Spleen (tissue), 11 donors: ENCODE measurements around the gene AHSA1. TPM values are rescaled to one million over a fixed set of nuclear protein-coding genes. Genes with fewer than 3 reads are reported as not detected.

Experiments
- DNase-seq: peaks from one replicate; pipeline ENCODE4 v3.0.0-alpha.2; 2020
- H3K27ac ChIP-seq, 8 donors: fragments of 200-600 bp; sonication (generic) in 7 of 8; 1 replicate in 4 of 8; 2 replicates in 4 of 8; pipeline versions ENCODE4 v1.5.0 to v1.8.0; 2016 to 2021; ENCODE audit warnings: inconsistent platforms in 4 of 8, mild to moderate bottlenecking in 4 of 8, moderate library complexity in 1 of 8
- H3K27me3 ChIP-seq, 7 donors: fragments of 200-600 bp; sonication (generic) in 6 of 7; replicated peaks in 1 of 7; 1 replicate in 4 of 7; 2 replicates in 3 of 7; pipeline versions ENCODE4 v1.5.0 to v1.8.0; 2016 to 2021; ENCODE audit warnings: inconsistent platforms in 3 of 7, mild to moderate bottlenecking in 1 of 7
- H3K36me3 ChIP-seq, 6 donors: fragments of 200-600 bp; sonication (generic) in 5 of 6; 1 replicate in 4 of 6; 2 replicates in 2 of 6; pipeline versions ENCODE4 v1.5.0 to v1.8.0; 2016 to 2021; ENCODE audit warnings: inconsistent platforms in 2 of 6
- H3K4me1 ChIP-seq, 6 donors: fragments of 200-600 bp; sonication (generic) in 5 of 6; 1 replicate in 3 of 6; 2 replicates in 3 of 6; pipeline versions ENCODE4 v1.5.0 to v1.8.0; 2016 to 2021; ENCODE audit warnings: inconsistent platforms in 3 of 6
- H3K4me3 ChIP-seq, 8 donors: fragments of 200-600 bp; sonication (generic) in 7 of 8; 1 replicate in 4 of 8; 2 replicates in 4 of 8; pipeline versions ENCODE4 v1.5.0 to v1.8.0; 2016 to 2021; ENCODE audit warnings: inconsistent platforms in 4 of 8, mild to moderate bottlenecking in 4 of 8, moderate library complexity in 2 of 8
- H3K9me3 ChIP-seq, 8 donors: fragments of 200-600 bp; sonication (generic) in 7 of 8; 1 replicate in 4 of 8; 2 replicates in 4 of 8; pipeline versions ENCODE4 v1.5.0 to v1.8.0; 2016 to 2021; ENCODE audit warnings: inconsistent platforms in 4 of 8
- CTCF ChIP-seq, 11 experiments: fragments of 200-600 bp in 7 of 11; fragments of 450-650 bp in 4 of 11; sonication (generic) in 4 of 11; IDR thresholded peaks in 8 of 11; conservative IDR thresholded peaks in 3 of 11; 1 replicate in 7 of 11; 2 replicates in 4 of 11; pipeline versions ENCODE4 v1.4.0 to v1.8.0; 2016 to 2021; ENCODE audit warnings: antibody characterized with exemption in 11 of 11, inconsistent platforms in 4 of 11, mild to moderate bottlenecking in 1 of 11
- POLR2A ChIP-seq, 3 donors: fragments of 450-650 bp; IDR thresholded peaks; one replicate each; pipeline ENCODE4 v1.5.1; 2017; ENCODE audit warnings: antibody characterized with exemption in 3 of 3, mild to moderate bottlenecking in 1 of 3
- POLR2AphosphoS5 ChIP-seq, 3 donors: sonication (generic); formaldehyde crosslinking; IDR thresholded peaks; one replicate each; pipeline ENCODE4 v1.5.1; 2017; ENCODE audit warnings: antibody characterized with exemption in 3 of 3
- WGBS, 5 donors: extraction: QIAGEN DNeasy Blood & Tissue Kit in 3 of 5; methylation state at CpG; one replicate each; pipeline versions ENCODE4 v1.1.5 to v1.1.7; 2013 to 2018; 5-methylcytosine and 5-hydroxymethylcytosine counted together
- intact Hi-C: fragments of 100-400 bp; cut with DNase I; formaldehyde crosslinking; loops from one replicate; pipeline ENCODE4 v1.15.0; 2023; ENCODE audit warnings: low total_unique reads
- polyA plus RNA-seq, 3 donors: library from polyadenylated mRNA; stranded (reverse); fragments of 200-250 nt; gene quantifications; one replicate each; pipeline ENCODE4 v1.2.1, GENCODE V29; 2013
- total RNA-seq, 7 donors: library from RNA; depleted of rRNA in 3 of 7; stranded (reverse); fragments of >200 nt in 3 of 7; fragmentation: NEBNext Ultra II Directional in 4 of 7; extraction: Animal tissue kit (Norgen Biotek cat#: 25700) in 4 of 7; gene quantifications; one replicate each; pipeline versions ENCODE4 v1.1.0 to v1.2.1, GENCODE V29; 2016 to 2021
- donor health status: healthy with polysubstance abuse.
- donor health status: DM: no; HTN: no; CAD: no; lungs with moderate emphysema.
- donor health status: DM: no; HTN: no; CAD: no.
- donor health status: Bipolar disorder and iron deficiency.
- donor health status: healthy.
- donor health status: DM: no; HTN: no; CAD: no.
- donor health status: DM: yes; HTN: yes; CAD: no.

AHSA1 gene
- total and polyA plus RNA-seq, 10 donors: 41.5 to 126 (median 80.7) TPM

GRCh38 chr14:77458249-77458950 is 507 bp downstream of the AHSA1 start:
- DNase-seq: peak; percentile 81
- H3K9me3 ChIP-seq: no peaks in the 10 kb centered on the region
- peak overlapping the region; percentile 78 to 100 (median 94) for H3K4me3 ChIP-seq
- WGBS, 5 donors: 0% methylated on average over 22 to 29 of the region's 29 CpGs
- H3K36me3 ChIP-seq: peaks cover 5 to 48% (median 39%) of the 10 kb centered on the region in 6 donors
- H3K4me1 ChIP-seq: peaks cover 20 to 57% (median 35%) of the 10 kb centered on the region in 6 donors
- intact Hi-C loops: loop anchor here (5.0 to 10.0 kb wide), 4 partner anchors 81 to 256 kb away; partner anchors contain the start of genes SAMD15, SPTLC2 and TMED8
- no peaks in the 10 kb centered on the region for H3K27me3 ChIP-seq
- TF ChIP-seq POLR2A (IDR thresholded peaks at IDR 0.05): no peak
- TF ChIP-seq POLR2AphosphoS5 (IDR thresholded peaks at IDR 0.05): no peak
- peak in 1 of 11 experiments; percentile 4 for TF ChIP-seq CTCF (IDR thresholded peaks at IDR 0.05 in 8 of 11, conservative IDR thresholded peaks at IDR 0.05 in 3 of 11)
- peak overlapping the region; percentile 80 to 98 (median 92) for H3K27ac ChIP-seq

- H3K9me3 ChIP-seq: no peaks in the 10 kb centered on the region
- DNase-seq: no peak
- peak in 9 of 11 experiments; percentile 41 to 73 (median 58) for TF ChIP-seq CTCF (IDR thresholded peaks at IDR 0.05 in 8 of 11, conservative IDR thresholded peaks at IDR 0.05 in 3 of 11)
- no peak for TF ChIP-seq POLR2AphosphoS5 (IDR thresholded peaks at IDR 0.05)
- H3K4me3 ChIP-seq: peak overlapping the region; percentile 78 to 100 (median 94)
- 38 to 46% (median 43%) methylated on average over 13 of the region's 13 CpGs for WGBS, 5 donors
- H3K27ac ChIP-seq: peak overlapping the region in 4 of 8 donors; percentile 90 to 95 (median 92)
- H3K36me3 ChIP-seq: peaks cover 5 to 49% (median 46%) of the 10 kb centered on the region in 6 donors
- H3K4me1 ChIP-seq: peaks cover 20 to 57% (median 35%) of the 10 kb centered on the region in 6 donors
- no peaks in the 10 kb centered on the region for H3K27me3 ChIP-seq
- intact Hi-C loops: loop anchor here (5.0 to 10.0 kb wide), 4 partner anchors 82 to 256 kb away; partner anchors contain the start of genes SAMD15, SPTLC2 and TMED8
Observed at GRCh38 chr14:77459072-77459723, 1.3 kb downstream of the AHSA1 start.

DNA sequence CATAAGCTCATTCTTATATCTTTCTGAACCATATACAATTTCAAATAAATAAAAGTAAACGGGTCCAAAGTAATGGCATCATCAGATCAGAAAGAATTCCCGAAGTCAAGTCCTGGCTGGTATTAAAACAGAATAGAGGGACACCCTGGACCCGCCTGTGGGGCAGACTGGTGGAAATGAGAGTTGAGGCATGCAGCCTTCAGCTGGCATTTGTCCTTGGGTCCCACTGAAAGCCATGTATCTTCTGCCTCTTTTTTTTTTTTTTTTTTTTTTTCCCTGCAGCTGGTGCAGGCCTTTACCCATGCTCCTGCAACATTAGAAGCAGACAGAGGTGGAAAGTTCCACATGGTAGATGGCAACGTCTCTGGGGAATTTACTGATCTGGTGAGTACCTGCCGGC is 9.9 kb downstream of the AHSA1 start:
- peaks cover 9 to 78% (median 72%) of the 10 kb centered on the region in 6 donors for H3K36me3 ChIP-seq
- WGBS, 5 donors: 79 to 89% (median 89%) methylated on average over 5 of the region's 5 CpGs
- no peaks in the 10 kb centered on the region for H3K9me3 ChIP-seq
- DNase-seq: no peak
- no peaks in the 10 kb centered on the region for H3K4me1 ChIP-seq
- TF ChIP-seq POLR2A (IDR thresholded peaks at IDR 0.05) (no peak), CTCF (IDR thresholded peaks at IDR 0.05 in 8 of 11, conservative IDR thresholded peaks at IDR 0.05 in 3 of 11) (no peak)
- intact Hi-C loops: no loop called here
- no peak overlapping the region for H3K27ac ChIP-seq
- H3K27me3 ChIP-seq: no peaks in the 10 kb centered on the region
- no peak overlapping the region for H3K4me3 ChIP-seq

DNA sequence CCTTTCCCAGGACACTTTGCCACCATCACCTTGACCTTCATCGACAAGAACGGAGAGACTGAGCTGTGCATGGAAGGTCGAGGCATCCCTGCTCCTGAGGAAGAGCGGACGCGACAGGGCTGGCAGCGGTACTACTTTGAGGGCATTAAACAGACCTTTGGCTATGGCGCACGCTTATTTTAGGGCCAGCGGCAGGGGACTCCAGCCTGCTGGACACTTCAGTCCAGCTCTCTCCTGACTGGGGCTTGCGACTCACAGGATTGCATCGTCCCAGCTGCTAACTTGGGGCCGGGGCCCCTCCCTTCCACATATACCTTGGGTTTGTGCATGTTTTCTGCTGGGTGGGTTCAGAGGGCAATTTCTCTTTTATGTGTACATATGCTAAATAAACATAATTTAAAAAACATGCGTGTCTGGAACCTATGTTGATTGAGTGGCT is 11.2 kb downstream of the AHSA1 start:
- TF ChIP-seq POLR2AphosphoS5 (IDR thresholded peaks at IDR 0.05) (peak in 2 of 3 donors; percentile 13 to 21), POLR2A (IDR thresholded peaks at IDR 0.05) (no peak)
- WGBS, 5 donors: 88 to 93% (median 90%) methylated on average over 11 to 14 of the region's 14 CpGs
- Histone ChIP-seq H3K27me3 (no peaks in the 10 kb centered on the region), H3K9me3 (no peaks in the 10 kb centered on the region), H3K4me1 (no peaks in the 10 kb centered on the region), H3K27ac (no peak overlapping the region), H3K4me3 (no peak overlapping the region), H3K36me3 (peaks cover 9 to 65% (median 60%) of the 10 kb centered on the region in 6 donors)
- intact Hi-C loops: no loop called here
- DNase-seq: no peak
